HL-60/S4 treated with retinoic acid at 250 ng/mL for 4 days and 3 days (cell line): ENCODE data around the gene EXD3.
"Not testable (repeated sequence)": the region's sequence is repeated elsewhere in the genome, so short reads cannot be mapped to it uniquely, and the experiment has no call there.

ENCODE experiments used
- in situ Hi-C: fragments of 300-500 bp; cut with MboI; formaldehyde crosslinking; loops from 2 replicates; pipeline ENCODE4 v1.7.0; 2022; ENCODE audit warnings: low sequenced_read_pairs

Gene EXD3

DNA sequence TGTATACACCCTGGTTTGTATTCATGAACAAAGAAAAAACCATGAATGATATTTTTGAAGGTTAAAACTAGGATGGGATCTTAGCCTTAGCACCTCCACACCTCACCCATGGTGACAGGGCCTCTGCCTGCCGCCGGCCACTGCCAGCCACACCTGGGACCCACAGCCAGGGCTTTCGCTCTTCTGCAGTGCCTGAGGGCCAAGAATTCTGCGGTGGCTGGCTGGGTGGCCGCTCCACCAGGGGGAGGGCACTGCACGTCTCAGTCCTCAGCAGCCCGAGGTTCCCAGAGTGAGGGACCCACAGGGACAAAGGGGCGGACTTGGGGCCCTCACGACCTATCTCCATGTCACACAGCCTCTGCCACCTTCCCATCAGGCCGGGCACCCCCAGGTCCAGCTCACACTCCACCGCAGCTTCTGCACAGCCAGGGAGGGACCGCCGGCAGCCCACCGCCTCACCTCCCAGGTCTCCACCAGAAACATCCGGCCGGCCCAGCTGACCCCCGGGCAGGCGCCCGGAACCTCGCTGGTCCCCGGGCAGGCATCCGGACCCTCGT, 6.9 kb downstream of the EXD3 start:
- in situ Hi-C loops, result no loop called here

DNA sequence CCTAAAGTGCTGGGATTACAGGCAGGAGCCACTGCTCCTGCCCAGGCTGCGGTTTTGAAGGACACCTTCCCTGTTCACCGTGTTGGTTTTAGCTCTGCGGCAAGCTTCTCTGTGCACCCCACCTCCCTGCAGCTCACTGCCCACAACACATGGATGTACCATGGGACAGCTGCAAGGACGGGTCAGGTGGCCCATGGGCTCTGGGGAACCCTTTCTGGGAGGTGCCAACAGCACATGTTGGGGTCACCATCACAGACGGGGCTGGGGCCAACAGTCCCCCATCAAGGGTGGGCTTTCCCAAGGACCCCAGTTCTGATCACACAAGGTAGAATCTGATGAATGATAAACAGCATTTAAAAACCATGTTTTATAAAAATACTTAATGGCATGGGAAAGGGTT, 7.5 kb downstream of the EXD3 start:
- in situ Hi-C loops, result no loop called here

DNA sequence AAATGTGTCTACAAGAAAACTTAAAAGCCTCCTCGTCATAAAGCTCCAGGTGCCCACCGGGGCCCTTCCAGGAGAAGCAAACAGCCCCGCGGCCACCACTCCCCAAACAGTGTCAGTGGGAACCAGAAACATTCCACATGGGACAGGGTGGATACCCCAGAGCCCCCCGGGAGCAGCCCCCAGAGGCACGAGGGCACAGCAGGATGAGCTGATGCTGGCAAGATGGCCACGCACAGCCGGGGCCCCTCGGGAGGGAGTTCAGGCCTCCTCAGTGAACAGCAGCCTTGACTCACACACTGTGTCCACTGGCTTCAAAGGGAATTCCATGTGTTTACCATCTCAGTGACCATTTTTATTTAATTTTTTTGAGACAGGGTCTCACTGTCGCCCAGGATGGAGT, 10.5 kb downstream of the EXD3 start:
- in situ Hi-C loops, result no loop called here

DNA sequence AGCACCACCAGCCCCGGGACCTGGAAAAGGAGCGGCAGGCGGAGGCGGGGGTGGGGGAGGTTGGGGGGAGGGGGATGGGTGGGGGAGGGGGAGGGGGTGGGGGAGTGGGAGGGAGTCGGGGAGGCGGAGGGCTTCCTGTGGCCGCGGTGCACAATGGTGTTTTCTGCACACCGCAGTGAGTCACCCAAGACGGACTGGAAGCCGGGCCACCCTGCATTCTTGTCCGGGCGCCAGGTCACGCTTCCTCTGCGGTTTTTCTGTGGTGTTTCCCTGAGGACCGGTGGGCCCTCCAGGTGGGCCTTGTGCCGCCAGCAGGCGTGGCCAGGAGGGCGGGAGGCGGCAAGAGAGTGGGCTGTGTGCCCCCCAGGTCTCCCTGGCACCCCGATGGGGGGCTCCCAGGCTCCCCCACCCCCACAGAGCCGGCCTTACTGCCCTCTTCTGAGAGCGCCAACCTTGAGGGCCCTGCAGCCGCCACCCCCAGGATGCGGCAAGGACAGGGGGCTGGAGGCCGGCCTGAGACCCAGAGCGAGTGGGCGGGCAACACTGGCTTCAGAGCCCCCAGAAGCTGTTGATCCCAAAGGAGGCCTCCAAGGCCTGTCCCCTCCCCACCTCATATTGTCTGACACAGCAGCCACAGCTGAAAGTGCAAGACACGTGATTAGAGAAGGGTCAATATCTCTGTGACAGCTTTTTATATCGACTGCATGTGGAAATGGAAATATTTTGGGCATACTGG, 11.1 kb downstream of the EXD3 start:
- in situ Hi-C loops, result no loop called here

DNA sequence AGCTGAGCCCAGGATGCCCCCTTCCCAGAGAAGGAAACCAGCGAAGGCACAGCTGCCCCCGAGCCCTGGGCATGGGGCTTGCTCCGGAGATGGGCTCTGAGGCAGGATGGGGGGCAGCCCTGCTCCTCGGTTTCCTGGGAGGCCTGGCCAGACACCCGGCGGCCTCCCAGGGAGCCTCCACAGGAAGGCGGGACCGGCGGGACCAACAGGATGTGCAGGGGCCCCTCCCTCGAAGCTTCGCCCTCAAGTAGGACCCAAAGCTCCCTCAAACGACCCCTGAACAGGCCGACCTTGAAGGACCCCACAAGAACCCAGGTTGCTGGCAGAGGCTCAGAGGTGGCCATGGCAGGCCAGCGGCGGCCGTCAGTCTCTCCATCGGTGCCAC, 11.7 kb downstream of the EXD3 start:
- in situ Hi-C loops, result no loop called here

DNA sequence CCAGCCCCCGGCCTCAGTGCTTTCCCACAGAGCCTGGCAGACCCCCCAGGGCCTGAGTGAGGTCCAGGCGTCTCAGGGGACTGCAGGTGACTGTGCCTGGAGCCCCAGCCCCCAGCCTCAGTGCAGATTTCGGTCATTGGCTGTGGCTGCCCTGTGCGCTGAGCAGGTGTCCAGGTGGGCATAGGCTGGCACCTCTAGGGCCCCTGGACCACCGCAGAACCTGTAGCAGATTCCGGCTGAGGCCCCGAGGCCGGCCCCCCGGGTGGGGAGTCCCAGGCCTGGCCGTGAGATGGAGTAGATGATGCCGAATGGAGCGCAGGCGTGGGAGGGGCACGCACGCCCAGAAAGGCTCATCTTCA, 12.1 kb downstream of the EXD3 start:
- in situ Hi-C loops, result no loop called here

DNA sequence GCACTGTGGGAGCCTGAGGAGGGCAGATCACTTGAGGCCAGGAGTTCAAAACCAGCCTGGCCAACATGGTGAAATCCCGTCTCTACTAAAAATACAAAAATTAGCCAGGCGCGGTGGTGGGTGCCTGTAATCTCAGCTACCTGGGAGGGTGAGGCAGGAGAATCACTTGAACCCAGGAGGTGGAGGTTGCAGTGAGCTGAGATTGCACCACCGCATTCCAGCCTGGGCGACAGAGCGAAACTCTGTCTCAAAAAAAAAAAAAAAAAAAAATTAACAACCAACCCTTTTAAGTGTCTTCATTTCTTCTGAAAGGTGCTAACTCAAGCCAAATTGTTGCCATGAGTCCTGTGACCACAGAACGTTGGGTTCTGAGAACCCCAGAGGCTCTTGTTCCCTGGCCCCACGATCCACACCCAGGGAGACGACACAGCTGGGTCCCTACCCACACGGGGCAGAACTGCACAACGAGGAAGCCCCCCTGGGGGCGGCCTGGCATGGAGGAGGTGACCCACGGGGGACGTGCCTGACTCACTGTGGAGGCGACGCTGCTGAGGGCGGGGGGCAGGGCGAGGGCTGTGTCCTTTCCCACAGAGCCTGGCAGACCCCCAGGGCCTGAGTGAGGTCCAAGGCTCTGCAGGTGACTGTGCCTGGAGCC, 12.6 kb downstream of the EXD3 start:
- in situ Hi-C loops, result not testable (repeated sequence)

DNA sequence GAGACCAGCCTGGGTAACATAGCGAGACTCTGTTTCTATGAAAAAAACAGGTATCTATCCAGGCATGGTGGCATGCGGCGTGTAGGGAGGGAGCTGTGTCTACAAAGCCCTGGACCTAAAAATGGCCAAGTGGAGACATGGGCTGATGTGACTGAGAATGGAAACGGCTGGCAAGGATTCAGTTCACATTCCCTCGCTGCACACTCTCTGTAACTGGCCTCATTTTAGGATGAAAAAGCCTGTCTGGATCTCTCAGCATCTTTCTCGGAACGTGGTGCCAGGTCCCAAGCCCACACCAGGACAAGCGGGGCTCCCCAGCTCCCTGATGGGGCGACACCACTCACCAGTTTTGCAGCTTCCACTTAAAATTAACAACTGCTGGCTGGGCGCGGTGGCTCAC, 13.4 kb downstream of the EXD3 start:
- in situ Hi-C loops, result loop anchor here (10.0 kb wide), 1 partner anchor 115 kb away; no protein-coding TSS in a partner anchor

DNA sequence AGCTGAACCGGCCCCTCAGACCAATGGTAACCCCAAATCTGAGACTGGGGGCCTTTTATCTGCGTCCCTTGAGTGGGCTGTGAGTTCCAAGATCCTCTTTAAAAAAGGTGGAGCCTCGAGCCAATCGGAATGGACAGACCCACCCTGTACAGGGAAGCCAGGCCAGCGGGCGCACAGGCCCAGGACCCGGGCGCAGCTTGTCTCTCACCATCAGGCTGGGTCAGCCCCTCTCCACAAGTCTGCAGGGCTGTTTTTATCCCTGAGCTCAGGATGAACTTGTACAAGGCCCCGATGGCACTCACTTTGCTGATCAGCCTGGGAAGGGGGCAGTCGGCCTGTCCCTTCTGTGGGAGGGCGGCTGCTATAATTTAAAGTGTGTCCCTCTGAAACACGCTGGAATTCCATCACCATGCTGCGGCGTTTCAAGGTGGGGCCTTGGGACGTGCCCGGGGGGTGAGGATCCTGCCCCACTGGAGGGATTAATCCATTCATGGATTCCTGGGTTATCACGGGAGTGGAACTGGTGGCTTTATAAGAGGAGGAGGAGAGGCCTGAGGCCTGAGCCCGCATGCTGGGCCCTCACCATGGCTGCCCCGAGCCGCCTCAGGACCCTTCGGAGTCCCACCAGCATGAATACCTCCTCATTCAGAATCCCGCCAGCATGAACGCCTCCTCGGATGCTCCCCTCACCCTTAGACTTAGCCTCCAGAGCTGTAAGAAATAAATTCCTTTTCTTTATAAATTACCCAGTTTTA, 14.1 kb downstream of the EXD3 start:
- in situ Hi-C loops, result loop anchor here (10.0 kb wide), 1 partner anchor 114 kb away; no protein-coding TSS in a partner anchor

DNA sequence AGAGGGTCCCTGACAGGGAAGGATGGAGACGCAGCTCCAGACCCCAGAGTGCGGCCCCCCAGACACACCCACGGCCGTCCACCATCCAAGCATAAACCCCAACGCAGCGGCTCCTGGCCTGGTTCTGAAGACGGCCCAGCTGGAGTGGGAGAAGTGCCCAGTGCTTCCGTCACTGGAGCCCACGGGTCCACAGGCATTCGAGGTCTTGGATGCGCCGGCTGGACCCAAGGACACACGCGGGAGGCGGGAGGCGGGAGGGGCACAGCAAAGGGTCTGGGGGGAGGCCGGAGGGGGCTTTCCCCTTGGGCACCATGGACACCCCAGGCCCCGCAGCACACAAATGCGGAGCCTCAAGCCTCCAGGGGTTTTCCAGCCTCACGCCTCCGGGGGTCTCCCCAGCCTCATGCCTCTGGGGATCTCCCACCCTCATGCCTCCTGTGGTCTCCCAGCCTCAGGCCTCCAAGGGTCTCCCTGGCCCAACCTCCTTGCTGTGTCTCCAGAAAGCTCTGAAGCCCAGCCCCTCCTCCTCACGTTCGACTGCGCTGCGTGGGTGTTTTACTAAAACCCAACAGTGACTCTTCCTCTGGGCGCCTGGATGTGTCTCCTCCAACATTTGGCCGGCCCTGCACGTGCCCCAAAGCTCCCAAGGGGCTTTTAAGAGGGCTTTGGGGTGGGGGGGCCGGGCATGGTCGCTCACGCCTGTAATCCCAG, 15.2 kb downstream of the EXD3 start:
- in situ Hi-C loops, result loop anchor here (10.0 kb wide), 1 partner anchor 113 kb away; no protein-coding TSS in a partner anchor

DNA sequence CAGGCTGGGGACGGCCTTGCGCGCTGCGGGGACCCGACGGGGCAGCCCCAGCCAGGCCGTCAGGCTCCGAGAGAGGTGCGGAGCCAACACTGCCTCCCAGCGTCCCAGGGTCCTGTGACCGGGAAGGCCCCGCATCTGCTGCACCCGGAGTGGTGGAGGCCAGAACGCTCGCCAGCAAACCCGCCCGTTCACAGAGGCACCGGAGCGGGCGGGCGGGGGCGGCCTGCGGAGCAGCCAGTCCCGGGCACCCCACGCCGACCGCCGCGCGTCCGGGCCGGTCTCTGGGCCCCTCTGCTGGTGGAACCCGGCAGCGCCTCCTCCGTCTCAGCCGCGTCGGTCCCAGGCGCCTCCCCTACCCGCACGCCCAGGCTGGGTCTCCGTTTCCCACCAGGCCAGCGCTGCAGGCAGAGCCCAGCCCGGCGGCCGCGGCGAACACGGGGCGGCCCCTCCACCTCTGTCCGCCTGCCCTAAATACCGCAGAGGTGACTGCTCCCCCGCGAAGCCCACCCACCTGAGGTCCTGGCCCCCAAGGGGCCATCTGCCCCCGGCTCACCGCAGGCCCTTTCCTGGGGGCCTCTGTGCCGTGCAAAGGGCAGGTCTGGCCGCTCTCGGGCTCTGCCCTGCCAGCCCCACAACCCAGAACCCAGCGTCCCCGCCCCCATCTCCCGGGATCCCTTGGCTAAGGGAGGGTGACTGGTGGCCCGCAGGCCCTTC, 15.9 kb downstream of the EXD3 start:
- in situ Hi-C loops, result loop anchor here (10.0 kb wide), 1 partner anchor 112 kb away; no protein-coding TSS in a partner anchor

DNA sequence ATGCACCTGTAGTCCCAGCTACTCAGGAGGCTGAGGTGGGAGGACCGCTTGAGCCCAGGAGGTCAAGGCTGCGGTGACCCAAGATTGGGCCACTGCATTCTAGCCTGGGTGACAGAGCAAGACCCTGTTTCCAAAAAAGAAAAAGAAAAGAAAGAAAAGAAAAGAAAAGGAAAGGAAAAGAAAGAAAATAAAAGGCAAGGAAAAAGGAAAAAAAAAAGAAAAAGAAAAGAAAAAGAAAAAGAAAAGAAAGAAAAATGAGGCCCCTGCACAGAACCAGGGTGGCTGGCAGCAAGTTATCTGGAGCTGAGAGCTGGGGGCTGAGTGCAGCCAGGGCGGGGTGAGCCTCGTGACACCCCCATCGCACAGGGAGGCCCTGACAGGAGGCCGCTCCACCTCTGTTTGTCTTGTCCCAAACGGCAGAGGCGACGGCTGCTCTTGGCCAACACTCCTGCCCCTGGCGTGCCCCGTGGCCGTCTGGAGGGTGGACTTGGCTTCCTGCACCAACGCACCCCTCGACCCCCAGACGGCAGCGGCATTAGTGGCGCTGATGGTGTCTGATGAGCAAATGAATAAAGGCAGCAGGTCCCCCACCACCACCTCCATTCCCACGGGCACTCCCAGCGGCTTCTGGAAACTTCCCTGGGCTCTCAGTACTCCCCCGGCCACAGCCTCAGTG, 16.7 kb downstream of the EXD3 start:
- in situ Hi-C loops, result loop anchor here (10.0 kb wide), 1 partner anchor 111 kb away; no protein-coding TSS in a partner anchor

DNA sequence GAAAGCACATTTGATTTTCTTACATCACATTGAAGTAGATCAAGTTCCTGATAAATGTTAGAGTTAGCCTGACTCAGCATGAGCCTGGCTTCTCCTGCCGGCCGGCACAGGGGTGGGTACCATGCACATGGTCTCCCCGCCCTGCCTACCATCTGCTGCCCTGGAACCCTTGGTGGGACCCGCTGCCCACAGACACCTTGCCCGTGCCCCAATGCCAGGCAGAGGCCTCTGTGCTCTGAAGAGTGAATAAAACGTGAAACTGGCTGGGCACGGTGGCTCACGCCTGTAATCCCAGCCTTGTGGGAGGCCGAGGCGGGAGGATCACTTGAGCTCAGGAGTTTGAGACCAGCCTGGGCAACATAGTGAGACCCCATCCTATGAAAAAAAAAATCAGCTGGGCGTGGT, 17.3 kb downstream of the EXD3 start:
- in situ Hi-C loops, result loop anchor here (10.0 kb wide), 1 partner anchor 111 kb away; no protein-coding TSS in a partner anchor

DNA sequence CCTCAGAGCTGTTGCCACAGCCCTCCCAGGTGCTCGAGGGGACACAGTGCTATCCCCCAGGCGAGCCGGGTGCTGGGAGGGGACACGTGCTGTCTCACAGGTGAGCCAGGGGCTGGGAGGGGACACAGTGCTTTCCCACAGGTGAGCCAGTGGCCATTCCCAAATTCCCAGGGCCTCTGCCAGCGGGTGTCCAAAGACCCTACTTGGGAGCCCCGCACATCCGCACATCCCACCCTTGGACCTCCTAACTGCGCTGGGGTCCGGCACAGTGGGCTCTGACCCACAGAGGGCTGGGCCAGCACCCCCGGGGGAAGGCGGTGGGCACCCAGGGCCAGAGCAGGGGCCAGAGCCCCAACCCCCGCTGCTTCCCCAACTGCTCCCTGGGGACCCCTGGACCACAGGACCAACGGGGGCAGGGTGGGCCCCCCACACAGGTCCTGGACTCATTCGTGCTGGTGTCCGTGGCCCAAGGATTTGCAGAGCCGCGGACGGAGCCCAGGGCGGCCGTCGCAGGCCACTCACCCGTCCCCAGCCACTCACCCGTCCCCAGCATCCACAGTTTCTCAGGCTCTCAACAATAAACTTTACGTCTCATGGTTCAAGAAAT, 17.9 kb downstream of the EXD3 start:
- in situ Hi-C loops, result loop anchor here (10.0 kb wide), 1 partner anchor 110 kb away; no protein-coding TSS in a partner anchor

DNA sequence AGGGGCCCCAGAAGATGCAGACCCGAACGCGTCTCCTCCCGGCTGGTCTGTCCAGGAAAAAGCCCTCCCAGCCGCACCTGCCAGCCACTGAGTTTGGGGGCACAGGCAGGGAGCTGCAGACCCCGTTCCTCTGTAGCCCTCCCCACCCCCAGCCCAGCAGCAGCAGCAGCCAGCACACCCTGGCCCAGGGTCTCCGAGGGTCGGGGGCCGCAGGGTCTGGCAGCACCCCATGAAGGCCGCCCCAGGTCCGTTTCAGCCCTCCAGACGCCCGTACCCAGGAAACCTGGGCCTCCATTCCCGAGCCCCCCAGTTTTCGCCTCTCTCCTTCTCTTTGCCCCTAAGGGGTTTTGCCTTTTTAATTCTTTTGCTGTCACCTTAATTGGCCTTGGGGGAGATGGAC, 19.7 kb downstream of the EXD3 start:
- in situ Hi-C loops, result loop anchor here (10.0 kb wide), 1 partner anchor 108 kb away; no protein-coding TSS in a partner anchor

DNA sequence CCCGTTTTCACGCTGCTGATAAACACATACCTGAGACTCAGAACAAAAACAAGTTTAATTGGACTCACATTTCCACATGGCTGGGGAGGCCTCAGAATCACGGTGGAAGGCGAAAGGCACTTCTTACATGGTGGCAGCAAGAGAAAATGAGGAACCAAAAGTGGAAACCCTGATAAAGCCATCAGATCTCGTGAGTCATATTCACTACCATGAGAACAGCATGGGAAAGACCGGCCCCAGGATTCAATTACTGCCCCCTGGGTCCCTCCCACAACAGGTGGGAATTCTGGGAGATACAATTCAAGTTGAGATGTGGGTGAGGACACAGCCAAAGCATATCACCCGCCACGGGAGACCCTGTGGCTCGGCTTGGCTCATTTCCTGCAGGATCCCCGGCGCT, 20.2 kb downstream of the EXD3 start:
- in situ Hi-C loops, result loop anchor here (10.0 kb wide), 1 partner anchor 108 kb away; no protein-coding TSS in a partner anchor

DNA sequence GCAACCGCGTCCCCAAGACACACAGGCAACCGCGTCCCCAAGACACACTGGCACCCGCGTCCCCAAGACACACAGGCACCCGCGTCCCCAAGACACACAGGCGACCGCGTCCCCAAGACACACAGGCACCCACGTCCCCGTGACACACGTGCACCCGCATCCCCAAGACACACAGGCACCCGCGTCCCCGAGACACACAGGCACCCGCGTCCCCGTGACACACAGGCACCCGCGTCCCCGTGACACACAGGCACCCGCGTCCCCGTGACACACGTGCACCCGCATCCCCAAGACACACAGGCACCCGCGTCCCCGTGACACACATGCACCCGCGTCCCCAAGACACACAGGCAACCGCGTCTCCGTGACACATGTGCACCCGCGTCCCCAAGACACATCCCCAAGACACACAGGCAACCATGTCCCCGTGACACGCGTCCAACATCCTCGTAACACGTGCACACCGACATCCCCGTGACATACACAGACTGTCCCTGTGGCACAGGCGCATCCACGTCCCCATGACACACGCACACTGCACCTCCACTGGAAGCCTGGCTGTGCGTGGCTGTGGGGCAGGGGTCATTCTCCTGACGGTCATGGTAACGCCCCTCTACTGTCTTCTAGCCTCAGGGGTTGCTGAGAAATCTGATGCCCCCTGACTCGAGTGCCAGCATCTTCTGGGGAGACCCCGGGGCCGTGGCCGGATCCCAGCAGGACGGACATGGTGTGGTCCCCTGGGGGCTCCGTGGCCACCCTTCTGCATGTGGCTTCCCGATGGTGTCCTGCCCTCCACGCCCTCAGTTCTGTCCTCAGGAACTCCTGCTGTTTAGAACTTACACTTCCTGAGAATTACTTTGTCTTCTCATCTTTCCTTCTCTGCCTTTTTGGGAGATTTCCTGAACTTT, 24.1 kb downstream of the EXD3 start:
- in situ Hi-C loops, result no loop called here
